Effector memory CD4-positive, alpha-beta T cell (primary cell): ENCODE results near the gene ZNF415.
"Not testable (repeated sequence)": the region's sequence is repeated elsewhere in the genome, so short reads cannot be mapped to it uniquely, and the experiment has no call there.

Experiments
- DNase-seq, 3 donors: peaks; one replicate each; pipeline ENCODE4 v3.0.0-alpha.2; 2020
- H3K27ac ChIP-seq: 2 replicates; pipeline ENCODE4 v1.7.0; 2013; ENCODE audit warnings: mild to moderate bottlenecking, low read length, moderate library complexity; ENCODE audit not compliant: insufficient read depth, poor library complexity, severe bottlenecking
- H3K27me3 ChIP-seq: replicated peaks from 2 replicates; pipeline ENCODE4 v1.7.0; 2013; ENCODE audit warnings: mild to moderate bottlenecking, low read length; ENCODE audit not compliant: insufficient read depth, control insufficient read depth, poor library complexity, severe bottlenecking
- H3K36me3 ChIP-seq: 2 replicates; pipeline ENCODE4 v1.7.0; 2013; ENCODE audit warnings: mild to moderate bottlenecking, low read length, moderate library complexity; ENCODE audit not compliant: control insufficient read depth, insufficient read depth
- H3K4me1 ChIP-seq: 2 replicates; pipeline ENCODE4 v1.7.0; 2013; ENCODE audit warnings: low read length, mild to moderate bottlenecking; ENCODE audit not compliant: control insufficient read depth, insufficient read depth, poor library complexity, severe bottlenecking
- H3K4me3 ChIP-seq: 2 replicates; pipeline ENCODE4 v1.7.0; 2013; ENCODE audit warnings: low read length, low read depth, mild to moderate bottlenecking; ENCODE audit not compliant: insufficient read depth, poor library complexity, severe bottlenecking
- H3K9me3 ChIP-seq: 2 replicates; pipeline ENCODE4 v1.7.0; 2013; ENCODE audit warnings: mild to moderate bottlenecking, low read length, moderate library complexity; ENCODE audit not compliant: control insufficient read depth

ZNF415 gene

DNA sequence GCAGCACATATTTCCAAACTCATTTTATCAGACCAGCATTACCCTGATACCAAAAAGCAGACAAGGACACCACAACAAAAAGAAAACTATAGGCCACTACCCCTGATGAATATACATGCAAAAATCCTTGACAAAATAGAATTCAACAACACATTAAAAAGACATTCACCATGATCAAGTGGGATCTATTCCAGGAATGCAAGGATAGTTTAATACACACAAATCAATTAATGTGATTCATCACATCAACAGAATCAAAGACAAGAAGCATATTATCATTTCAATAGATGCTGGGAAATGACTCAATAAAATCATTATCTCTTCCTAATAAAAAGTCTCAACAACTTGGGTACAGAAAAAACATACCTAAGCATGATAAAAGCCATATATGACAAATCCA lies 14.9 kb upstream of the ZNF415 start:
- Histone ChIP-seq H3K4me3 (no peak overlapping the region), H3K27me3 (no peaks in the 10 kb centered on the region), H3K36me3 (peaks cover 56% of the 10 kb centered on the region), H3K9me3 (peaks cover 43% of the 10 kb centered on the region), H3K27ac (no peak overlapping the region), H3K4me1 (no peaks in the 10 kb centered on the region)
- DNase-seq = no peak

DNA sequence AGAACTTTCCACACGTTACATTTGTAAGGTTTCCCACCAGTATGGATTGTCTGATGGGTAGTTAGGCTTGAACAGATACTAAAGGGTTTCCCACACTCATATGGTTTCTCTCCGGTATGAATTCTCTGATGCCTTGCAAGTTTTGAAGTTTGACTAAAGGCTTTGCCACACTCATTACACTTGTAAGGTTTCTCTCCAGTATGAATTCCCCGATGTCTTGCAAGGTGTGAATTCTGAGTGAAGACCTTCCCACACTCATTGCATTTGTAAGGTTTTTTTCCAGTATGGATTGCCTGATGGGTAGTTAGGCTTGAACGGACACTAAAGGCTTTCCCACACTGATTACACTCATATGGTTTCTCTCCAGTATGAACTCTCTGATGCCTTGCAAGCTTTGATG lies 7.6 kb upstream of the ZNF415 start:
- no peaks in the 10 kb centered on the region for H3K4me1 ChIP-seq
- no peaks in the 10 kb centered on the region for H3K27me3 ChIP-seq
- H3K27ac ChIP-seq = no peak overlapping the region
- no peak for DNase-seq
- H3K4me3 ChIP-seq = no peak overlapping the region
- H3K9me3 ChIP-seq = peaks cover 66% of the 10 kb centered on the region
- peaks cover 33% of the 10 kb centered on the region for H3K36me3 ChIP-seq

- Histone ChIP-seq H3K27me3 (no peaks in the 10 kb centered on the region), H3K27ac (no peak overlapping the region), H3K36me3 (peaks cover 2% of the 10 kb centered on the region), H3K9me3 (peaks cover 60% of the 10 kb centered on the region), H3K4me3 (no peak overlapping the region), H3K4me1 (no peaks in the 10 kb centered on the region)
- no peak for DNase-seq
Observed at GRCh38 chr19:53136432-53136831, 3.7 kb upstream of the ZNF415 start.

DNA sequence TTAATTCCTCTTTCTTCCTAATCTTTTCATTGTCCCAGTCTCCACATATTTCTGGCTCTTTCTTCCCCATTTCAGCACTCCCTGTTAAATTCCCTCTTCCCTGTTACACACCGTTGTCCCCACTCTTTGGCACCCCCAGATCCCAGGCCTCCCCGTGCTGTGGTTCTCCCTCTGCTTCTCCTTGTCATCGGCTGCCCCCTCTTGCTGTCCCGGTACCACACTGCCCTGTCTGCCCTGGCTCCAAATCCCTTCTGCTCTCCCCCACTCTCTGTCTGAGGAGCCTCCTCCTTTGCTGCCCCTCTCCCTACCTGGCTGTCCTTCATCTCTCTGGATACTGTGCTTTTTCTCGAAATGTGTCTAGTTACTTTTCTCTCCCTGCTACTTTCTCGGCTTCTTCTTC lies 983 bp downstream of the ZNF415 start:
- Histone ChIP-seq H3K27me3 (no peaks in the 10 kb centered on the region), H3K36me3 (no peaks in the 10 kb centered on the region), H3K9me3 (peaks cover 21% of the 10 kb centered on the region), H3K27ac (no peak overlapping the region), H3K4me3 (peak overlapping the region; percentile 22), H3K4me1 (no peaks in the 10 kb centered on the region)
- no peak for DNase-seq

- H3K36me3 ChIP-seq = no peaks in the 10 kb centered on the region
- no peak overlapping the region for H3K4me3 ChIP-seq
- H3K9me3 ChIP-seq = peaks cover 21% of the 10 kb centered on the region
- H3K27ac ChIP-seq = no peak overlapping the region
- H3K4me1 ChIP-seq = no peaks in the 10 kb centered on the region
- no peak for DNase-seq
- H3K27me3 ChIP-seq = no peaks in the 10 kb centered on the region
Observed at GRCh38 chr19:53131085-53131590, 1.6 kb downstream of the ZNF415 start.

- Histone ChIP-seq H3K9me3 (peaks cover 17% of the 10 kb centered on the region), H3K4me3 (no peak overlapping the region), H3K27ac (no peak overlapping the region), H3K36me3 (no peaks in the 10 kb centered on the region), H3K4me1 (no peaks in the 10 kb centered on the region), H3K27me3 (no peaks in the 10 kb centered on the region)
- no peak for DNase-seq
Observed at GRCh38 chr19:53130506-53130905, 2.2 kb downstream of the ZNF415 start.

- H3K27ac ChIP-seq, H3K4me3 ChIP-seq, H3K27me3 ChIP-seq, H3K4me1 ChIP-seq, H3K9me3 ChIP-seq, H3K36me3 ChIP-seq, DNase-seq: not testable (repeated sequence)
Observed at GRCh38 chr19:53126733-53127526, 5.8 kb downstream of the ZNF415 start.

DNA sequence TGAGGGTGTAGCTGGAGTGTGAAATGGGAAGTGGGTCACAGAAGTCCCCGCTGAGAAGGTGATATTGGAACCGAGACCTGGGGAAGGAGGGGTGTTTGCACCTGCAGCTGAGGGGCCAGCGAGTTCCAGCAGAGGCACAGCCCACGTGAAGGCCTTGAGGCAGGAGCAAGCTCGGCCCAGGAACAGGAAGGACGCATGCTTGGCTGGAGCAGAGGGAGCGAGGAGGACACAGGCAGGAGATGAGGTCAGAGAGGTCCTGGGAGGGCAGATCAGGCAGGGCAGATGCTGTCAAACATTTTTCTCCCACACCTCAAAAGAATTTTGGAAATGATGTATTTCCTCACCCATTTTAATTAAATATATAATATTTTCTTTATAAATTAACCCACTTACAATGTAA lies 9.3 kb downstream of the ZNF415 start:
- H3K9me3 ChIP-seq = no peaks in the 10 kb centered on the region
- H3K36me3 ChIP-seq = no peaks in the 10 kb centered on the region
- no peak overlapping the region for H3K4me3 ChIP-seq
- H3K27me3 ChIP-seq = no peaks in the 10 kb centered on the region
- H3K4me1 ChIP-seq = no peaks in the 10 kb centered on the region
- no peak overlapping the region for H3K27ac ChIP-seq
- DNase-seq = no peak

DNA sequence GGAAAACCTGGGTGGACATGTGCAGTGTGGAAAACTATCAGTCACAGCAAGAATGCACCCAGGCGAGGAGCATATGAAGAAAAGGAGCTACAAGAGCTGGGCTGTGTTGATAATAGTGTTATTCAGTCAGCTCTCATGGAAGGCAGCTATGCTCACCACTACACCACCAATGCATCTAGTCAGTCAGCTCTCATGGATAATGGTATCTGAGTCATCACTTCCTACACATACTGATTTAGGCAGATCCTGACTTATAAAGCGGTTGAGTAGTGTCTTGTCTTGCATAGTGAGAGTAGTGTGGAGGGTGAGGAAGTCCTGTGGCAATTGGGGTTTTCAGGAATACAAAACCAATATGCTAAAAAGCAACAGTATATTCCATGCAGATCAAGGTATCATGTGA lies 20.4 kb downstream of the ZNF415 start:
- no peaks in the 10 kb centered on the region for H3K36me3 ChIP-seq
- no peak overlapping the region for H3K27ac ChIP-seq
- no peaks in the 10 kb centered on the region for H3K9me3 ChIP-seq
- H3K4me1 ChIP-seq = no peaks in the 10 kb centered on the region
- H3K27me3 ChIP-seq = no peaks in the 10 kb centered on the region
- DNase-seq = no peak
- H3K4me3 ChIP-seq = no peak overlapping the region

GRCh38 chr19:53109527-53109926 lies 23.2 kb downstream of the ZNF415 start:
- no peaks in the 10 kb centered on the region for H3K4me1 ChIP-seq
- no peak overlapping the region for H3K4me3 ChIP-seq
- no peaks in the 10 kb centered on the region for H3K9me3 ChIP-seq
- H3K27ac ChIP-seq = no peak overlapping the region
- DNase-seq = no peak
- H3K36me3 ChIP-seq = no peaks in the 10 kb centered on the region
- no peaks in the 10 kb centered on the region for H3K27me3 ChIP-seq
